HG03558 (cell line): ENCODE data around the gene EIF4A3.
A peak's percentile ranks its signal among the peaks of the same experiment; 100 is the strongest.
"Not testable (repeated sequence)": the region's sequence is repeated elsewhere in the genome, so short reads cannot be mapped to it uniquely, and the experiment has no call there.

Experiments used
- ATAC-seq: cut with Tn5 transposase; IDR thresholded peaks from one replicate; pipeline ENCODE4 v1.9.1; 2021; ENCODE audit warnings: moderate number of reproducible peaks; ENCODE audit not compliant: unreplicated experiment; ENCODE audit errors: extremely low read depth

EIF4A3 gene

GRCh38 chr17:80103449-80104085 is 43.4 kb downstream of the EIF4A3 start:
- no peak for ATAC-seq

- no peak for ATAC-seq
Measured at GRCh38 chr17:80102664-80103448, 44.1 kb downstream of the EIF4A3 start.

- no peak for ATAC-seq
Measured at GRCh38 chr17:80101946-80102663, 44.8 kb downstream of the EIF4A3 start.

GRCh38 chr17:80101011-80101945 is 45.6 kb downstream of the EIF4A3 start, which contains the start of gene GAA:
GAA (plus strand) TSS chr17:80101581; CDS start chr17:80104587, 3,006 bp downstream.
- peak; percentile 33 for ATAC-seq

GRCh38 chr17:80100035-80100323 is 46.9 kb downstream of the EIF4A3 start:
- ATAC-seq = no peak

- no peak for ATAC-seq
Measured at GRCh38 chr17:80099291-80100034, 47.5 kb downstream of the EIF4A3 start.

- no peak for ATAC-seq
Measured at GRCh38 chr17:80097844-80098691, 48.9 kb downstream of the EIF4A3 start.

GRCh38 chr17:80097127-80097621 is 49.8 kb downstream of the EIF4A3 start:
- no peak for ATAC-seq

- ATAC-seq = no peak
Measured at GRCh38 chr17:80096561-80097021, 50.3 kb downstream of the EIF4A3 start.

GRCh38 chr17:80095844-80096475 is 51.0 kb downstream of the EIF4A3 start:
- no peak for ATAC-seq

- ATAC-seq = no peak
Measured at GRCh38 chr17:80095038-80095843, 51.7 kb downstream of the EIF4A3 start.

- ATAC-seq = no peak
Measured at GRCh38 chr17:80092959-80093358, 54.0 kb downstream of the EIF4A3 start.

GRCh38 chr17:80091376-80091775 is 55.6 kb downstream of the EIF4A3 start:
- no peak for ATAC-seq

GRCh38 chr17:80090164-80090563 is 56.8 kb downstream of the EIF4A3 start:
- not testable (repeated sequence) for ATAC-seq

GRCh38 chr17:80089762-80090161 is 57.2 kb downstream of the EIF4A3 start:
- no peak for ATAC-seq

GRCh38 chr17:80087346-80088265 is 59.3 kb downstream of the EIF4A3 start:
- no peak for ATAC-seq
